ENCODE results near the gene DACT1. TPM values are rescaled to one million over a fixed set of nuclear protein-coding genes. Genes with fewer than 3 reads are reported as not detected.

DACT1 gene
- total and polyA plus RNA-seq, 10 of the 15 experiments (the other 5 are each of a cell fraction or from before 2014, with no cell fraction given), result 0.13 to 2.9 (median 0.91) TPM

GRCh38 chr14:58645641-58646040, 7.9 kb downstream of the DACT1 start (continued):
- TF ChIP-seq SKIL (IDR thresholded peaks at IDR 0.05; ENCODE audit: low read depth, poor library complexity, severe bottlenecking) (no peak), HDAC2 (IDR thresholded peaks at IDR 0.05) (no peak), ZBTB33 (IDR thresholded peaks at IDR 0.05) (no peak), REST (IDR thresholded peaks at IDR 0.05; ENCODE audit: low read depth, low read length) (no peak), MYC (IDR thresholded peaks at IDR 0.05; ENCODE audit: insufficient read depth, insufficient read length, insufficient replicate concordance, low read length, severe bottlenecking) (no peak), POLR2A (IDR thresholded peaks at IDR 0.05; ENCODE audit: low read depth, low read length) (no peak), SMAD1 (IDR thresholded peaks at IDR 0.05; ENCODE audit: low read depth, partially characterized antibody) (no peak), RAD51 (IDR thresholded peaks at IDR 0.05) (no peak)
